Endothelial cell of umbilical vein (primary cell): Measurements from ENCODE around the gene KLHL6. TPM values are rescaled to one million over a fixed set of nuclear protein-coding genes. Genes with fewer than 3 reads are reported as not detected.

Source experiments
- Bru-seq: library from RNA; stranded (reverse); fragments of 400-500 nt; gene quantifications from one replicate; lab custom pipeline; 2021; lab: Mats Ljungman, UMichigan
- BruChase-seq, 2 experiments: library from RNA; stranded (reverse); fragments of 400-500 nt; gene quantifications; one replicate each; lab custom pipeline; 2021; lab: Mats Ljungman, UMichigan
- BruUV-seq: library from RNA; stranded (reverse); fragments of 400-500 nt; replicated peaks from 2 replicates; lab custom pipeline; 2021; lab: Mats Ljungman, UMichigan
- CTCF ChIA-PET: fragments of 300-600, 350-600 bp; sonication (Branson Sonifier 250); formaldehyde crosslinking; loops from one replicate; lab custom pipeline; 2021; ENCODE audit warnings: antibody characterized with exemption, inconsistent platforms; lab: Charles Lee
- POLR2A ChIA-PET: fragments of 300-600, 350-600 bp; sonication (Branson Sonifier 250); formaldehyde crosslinking; loops from one replicate; lab custom pipeline; 2021; ENCODE audit warnings: antibody characterized with exemption, inconsistent platforms; lab: Charles Lee
- DNase-seq: peaks from one replicate; pipeline ENCODE4 v3.0.0-alpha.2; 2011; ENCODE audit warnings: low read depth, low spot score
- FAIRE-seq: peaks from 2 replicates; lab custom pipeline; 2011; peaks lifted over from hg19 to GRCh38; lab: Jason Lieb, UNC
- H2AFZ ChIP-seq: 2 replicates; pipeline ENCODE4 v1.6.0; 2012; ENCODE audit warnings: low read depth, low read length, control low read depth, inconsistent platforms
- H3K27ac ChIP-seq: 2 replicates; pipeline ENCODE4 v1.5.1; 2011; ENCODE audit warnings: low read depth, mild to moderate bottlenecking, control low read depth, low read length, moderate library complexity; ENCODE audit not compliant: insufficient read depth
- H3K27me3 ChIP-seq, 2 experiments: 2 replicates each; pipeline versions ENCODE4 v1.6.0 to v1.6.1; 2011; ENCODE audit warnings: low read length in 2 of 2, mixed read lengths in 1 of 2; ENCODE audit not compliant: control insufficient read depth in 2 of 2, insufficient read depth in 2 of 2
- H3K36me3 ChIP-seq, 2 experiments: 2 replicates in 1 of 2; 3 replicates in 1 of 2; pipeline ENCODE4 v1.5.1; 2011; ENCODE audit warnings: low read length in 2 of 2, mild to moderate bottlenecking in 1 of 2, moderate library complexity in 1 of 2; ENCODE audit not compliant: control insufficient read depth in 2 of 2, insufficient read depth in 2 of 2; ENCODE audit errors: extremely low read depth in 1 of 2
- H3K4me1 ChIP-seq: 3 replicates; pipeline ENCODE4 v1.5.1; 2011; ENCODE audit warnings: mild to moderate bottlenecking, low read length; ENCODE audit not compliant: control insufficient read depth, insufficient read depth; ENCODE audit errors: extremely low read depth
- H3K4me2 ChIP-seq: 2 replicates; pipeline ENCODE4 v1.6.1; 2011; ENCODE audit warnings: low read length, control low read depth, mixed read lengths; ENCODE audit not compliant: insufficient read depth
- H3K4me3 ChIP-seq, 3 experiments: fragments of 200-600 bp in 1 of 3; sonication (generic), shearing (Covaris generic) in 1 of 3; replicated peaks in 1 of 3; 2 replicates each; pipeline ENCODE4 v1.5.1; 2011 to 2016; ENCODE audit warnings: control low read depth in 3 of 3, low read length in 3 of 3, mild to moderate bottlenecking in 2 of 3, inconsistent platforms in 1 of 3, low read depth in 1 of 3, moderate library complexity in 1 of 3; ENCODE audit not compliant: insufficient read depth in 1 of 3
- H3K79me2 ChIP-seq: 2 replicates; pipeline ENCODE4 v1.6.0; 2012; ENCODE audit warnings: low read length, inconsistent platforms; ENCODE audit not compliant: control insufficient read depth, insufficient read depth
- H3K9ac ChIP-seq: replicated peaks from 2 replicates; pipeline ENCODE3; 2011; ENCODE audit warnings: low read length, control low read depth; ENCODE audit not compliant: insufficient read depth; ENCODE audit errors: extremely low read depth
- H3K9me1 ChIP-seq: replicated peaks from 3 replicates; pipeline ENCODE4 v1.6.0; 2011; ENCODE audit warnings: mild to moderate bottlenecking, low read length; ENCODE audit not compliant: control insufficient read depth, insufficient read depth; ENCODE audit errors: extremely low read depth
- H3K9me3 ChIP-seq: replicated peaks from 2 replicates; pipeline ENCODE4 v1.5.1; 2012; ENCODE audit warnings: low read length, inconsistent platforms; ENCODE audit not compliant: control insufficient read depth, insufficient read depth
- H4K20me1 ChIP-seq: replicated peaks from 2 replicates; pipeline ENCODE3; 2011; ENCODE audit warnings: mild to moderate bottlenecking, low read length; ENCODE audit not compliant: control insufficient read depth, insufficient read depth; ENCODE audit errors: extremely low read depth
- EZH2 ChIP-seq: IDR thresholded peaks from 2 replicates; pipeline ENCODE4 v1.6.1; 2012; ENCODE audit warnings: borderline replicate concordance, low read depth, mild to moderate bottlenecking, moderate library complexity, low read length, inconsistent platforms; ENCODE audit not compliant: severe bottlenecking
- FOS ChIP-seq: IDR thresholded peaks from 2 replicates; pipeline ENCODE4 v1.6.1; 2011; ENCODE audit warnings: mild to moderate bottlenecking, low read length, moderate library complexity, borderline replicate concordance; ENCODE audit not compliant: insufficient read depth
- GATA2 ChIP-seq: IDR thresholded peaks from 2 replicates; pipeline ENCODE4 v1.7.0; 2011; ENCODE audit warnings: low read depth, mild to moderate bottlenecking, moderate library complexity, mixed read lengths, low read length; ENCODE audit not compliant: insufficient read length, insufficient read depth
- JUN ChIP-seq: IDR thresholded peaks from 2 replicates; pipeline ENCODE4 v1.6.1; 2011; ENCODE audit warnings: borderline replicate concordance, low read depth; ENCODE audit not compliant: insufficient read length, insufficient read depth
- MYC ChIP-seq: IDR thresholded peaks from one replicate; pipeline ENCODE4 v1.6.1; 2011; ENCODE audit warnings: mild to moderate bottlenecking, low read depth, low read length
- POLR2A ChIP-seq: IDR thresholded peaks from 2 replicates; pipeline ENCODE4 v1.6.1; 2012; ENCODE audit warnings: low read depth, mild to moderate bottlenecking, control low read depth, low read length
- POLR2AphosphoS5 ChIP-seq: IDR thresholded peaks from 2 replicates; pipeline ENCODE4 v1.6.1; 2012; ENCODE audit warnings: low read depth, mild to moderate bottlenecking, control low read depth, low read length, moderate library complexity; ENCODE audit not compliant: insufficient read depth
- dilution Hi-C: fragments of 300-500 bp; cut with MboI; formaldehyde crosslinking; loops from one replicate; pipeline ENCODE4 v1.15.0; 2019; ENCODE audit warnings: low sequenced_read_pairs; ENCODE audit not compliant: extremely low pct_ligation_motif_present
- intact Hi-C: fragments of 100-400 bp; cut with micrococcal nuclease; formaldehyde crosslinking; loops from one replicate; pipeline ENCODE4 v1.10.0; 2022
- long read RNA-seq: library from polyadenylated mRNA; stranded (forward); transcript quantifications from one replicate; pipeline ENCODE4 v2.0.0, GENCODE V29; 2021
- polyA minus RNA-seq, 3 experiments: library from RNA; depleted of rRNA, polyadenylated mRNA; stranded (reverse); fragments of >200 nt; gene quantifications; 1 replicate in 1 of 3; 2 replicates in 2 of 3; pipeline ENCODE4 v1.2.3, GENCODE V29; 2011
- polyA plus RNA-seq, 4 experiments: library from polyadenylated mRNA; depleted of rRNA in 3 of 4; stranded (reverse) in 3 of 4; unstranded in 1 of 4; fragments of >200 nt; gene quantifications; 2 replicates each; pipeline versions ENCODE4 v1.2.1 to v1.2.3, GENCODE V29; 2011 to 2012; ENCODE audit warnings: missing spikeins in 1 of 4
- total RNA-seq: library from RNA; stranded (reverse); gene quantifications from 2 replicates; pipeline ENCODE4 v1.2.3, GENCODE V29; 2021
- TF ChIP-seq, protein P1 (sequence below), 2 donors: IDR thresholded peaks; 1 replicate in 1 of 2; 2 replicates in 1 of 2; pipeline ENCODE4 v1.5.1; 2011; ENCODE audit warnings: low read length in 2 of 2, mild to moderate bottlenecking in 2 of 2, moderate library complexity in 2 of 2, control low read depth in 1 of 2, inconsistent platforms in 1 of 2, low read depth in 1 of 2; ENCODE audit not compliant: insufficient read depth in 1 of 2; ENCODE audit errors: extremely low read depth in 1 of 2
- TF ChIP-seq, protein P2 (sequence below): IDR thresholded peaks from 2 replicates; pipeline ENCODE4 v1.6.1; 2011; ENCODE audit not compliant: insufficient read depth, insufficient read length

The KLHL6 gene, protein sequence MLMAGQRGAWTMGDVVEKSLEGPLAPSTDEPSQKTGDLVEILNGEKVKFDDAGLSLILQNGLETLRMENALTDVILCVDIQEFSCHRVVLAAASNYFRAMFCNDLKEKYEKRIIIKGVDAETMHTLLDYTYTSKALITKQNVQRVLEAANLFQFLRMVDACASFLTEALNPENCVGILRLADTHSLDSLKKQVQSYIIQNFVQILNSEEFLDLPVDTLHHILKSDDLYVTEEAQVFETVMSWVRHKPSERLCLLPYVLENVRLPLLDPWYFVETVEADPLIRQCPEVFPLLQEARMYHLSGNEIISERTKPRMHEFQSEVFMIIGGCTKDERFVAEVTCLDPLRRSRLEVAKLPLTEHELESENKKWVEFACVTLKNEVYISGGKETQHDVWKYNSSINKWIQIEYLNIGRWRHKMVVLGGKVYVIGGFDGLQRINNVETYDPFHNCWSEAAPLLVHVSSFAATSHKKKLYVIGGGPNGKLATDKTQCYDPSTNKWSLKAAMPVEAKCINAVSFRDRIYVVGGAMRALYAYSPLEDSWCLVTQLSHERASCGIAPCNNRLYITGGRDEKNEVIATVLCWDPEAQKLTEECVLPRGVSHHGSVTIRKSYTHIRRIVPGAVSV
- 12.6 and 14.8 TPM in 2 replicates for total RNA-seq
- 5.1 and 5.7 TPM in 2 replicates for polyA plus RNA-seq
- 4.4 and 4.6 TPM in 2 replicates for polyA plus RNA-seq (2011; cell fraction: cytosol; rRNA removed)
- 18.4 and 21.2 TPM in 2 replicates for polyA plus RNA-seq (2011; cell fraction: nucleus; rRNA removed)
- polyA plus RNA-seq (2012): 8.2 TPM in 2 replicates
- 14.7 and 14.8 TPM in 2 replicates for polyA minus RNA-seq
- not detected for polyA minus RNA-seq (2011; cell fraction: cytosol; rRNA and poly(A)+ RNA removed)
- polyA minus RNA-seq (2011; cell fraction: nucleus; rRNA and poly(A)+ RNA removed): 12.9 and 18.1 TPM in 2 replicates
- Bru-seq, nascent RNA: percentile 67 among the genes with signal in this experiment
- BruChase-seq, experiment 1, labeled RNA remaining after a 6-hour chase: percentile 61 among the genes with signal in this experiment
- percentile 60 among the genes with signal in this experiment for BruChase-seq, experiment 2, labeled RNA remaining after a 2-hour chase
- long read RNA-seq, full-length matches to known transcripts: 11 of 18 reads
- long read RNA-seq, partial matches to known transcripts: 1 of 18 reads
- long read RNA-seq, other reads (novel, unspliced or antisense): 6 of 18 reads

DNA sequence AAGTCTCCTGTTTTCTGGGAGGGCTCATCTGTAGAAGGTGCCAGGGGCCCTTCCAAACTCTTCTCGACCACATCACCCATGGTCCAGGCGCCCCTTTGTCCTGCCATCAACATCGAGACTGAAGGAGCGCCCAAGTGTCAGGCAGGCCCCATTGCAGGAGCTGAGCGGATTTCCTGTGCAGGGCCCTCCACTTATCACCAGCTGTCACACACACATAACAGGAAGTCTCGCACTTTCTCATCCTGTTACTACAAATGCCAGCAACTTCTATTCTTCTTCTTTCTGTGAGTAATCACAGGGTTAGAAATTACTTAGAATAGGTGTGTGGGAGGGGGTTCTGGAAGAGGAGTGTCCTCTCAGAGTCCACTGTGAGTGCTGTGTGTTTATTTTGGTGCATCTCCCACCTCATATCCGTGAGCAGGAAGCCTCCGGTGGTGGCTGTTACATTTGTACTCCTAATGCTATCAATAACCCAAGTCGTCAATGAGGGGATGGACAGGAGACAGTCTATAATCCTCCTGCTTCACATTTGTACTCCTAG lies at the start of gene KLHL6:
KLHL6 (minus strand) TSS at position 166 of the 541 bp plus-strand sequence; CDS start at position 113, 53 bp downstream.
- BruUV-seq: no TSS peak
- Histone ChIP-seq H2AFZ (peak within 1 kb of the TSS; percentile 60), H3K4me3 (peak within 1 kb of the TSS; percentile 19 to 75 (median 30)), H3K27ac (peak within 1 kb of the TSS; percentile 92), H3K4me2 (peak within 1 kb of the TSS; percentile 93), H3K9me3 (no peaks in the 10 kb centered on the region), H3K27me3 (no peaks in the 10 kb centered on the region), H3K36me3 (no peaks in the 10 kb centered on the region), H3K4me1 (peaks cover 47% of the 10 kb centered on the region), H3K9ac (peak within 1 kb of the TSS; percentile 75), H3K9me1 (no peaks in the 10 kb centered on the region), H4K20me1 (no peaks in the 10 kb centered on the region), H3K79me2 (peaks cover 30% of the 10 kb centered on the region)
- POLR2A ChIA-PET: no interaction called here
- FAIRE-seq (peak; percentile 81), DNase-seq (peak; percentile 94)
- CTCF ChIA-PET: no interaction called here
- dilution Hi-C loops (no loop called here), intact Hi-C loops (loop anchor here (1.0 to 10.0 kb wide), 8 partner anchors 8 to 371 kb away; partner anchors contain the start of gene YEATS2)
- peak; percentile 93 for TF ChIP-seq GATA2
- no peak for TF ChIP-seq EZH2
- TF ChIP-seq, protein P1, sequence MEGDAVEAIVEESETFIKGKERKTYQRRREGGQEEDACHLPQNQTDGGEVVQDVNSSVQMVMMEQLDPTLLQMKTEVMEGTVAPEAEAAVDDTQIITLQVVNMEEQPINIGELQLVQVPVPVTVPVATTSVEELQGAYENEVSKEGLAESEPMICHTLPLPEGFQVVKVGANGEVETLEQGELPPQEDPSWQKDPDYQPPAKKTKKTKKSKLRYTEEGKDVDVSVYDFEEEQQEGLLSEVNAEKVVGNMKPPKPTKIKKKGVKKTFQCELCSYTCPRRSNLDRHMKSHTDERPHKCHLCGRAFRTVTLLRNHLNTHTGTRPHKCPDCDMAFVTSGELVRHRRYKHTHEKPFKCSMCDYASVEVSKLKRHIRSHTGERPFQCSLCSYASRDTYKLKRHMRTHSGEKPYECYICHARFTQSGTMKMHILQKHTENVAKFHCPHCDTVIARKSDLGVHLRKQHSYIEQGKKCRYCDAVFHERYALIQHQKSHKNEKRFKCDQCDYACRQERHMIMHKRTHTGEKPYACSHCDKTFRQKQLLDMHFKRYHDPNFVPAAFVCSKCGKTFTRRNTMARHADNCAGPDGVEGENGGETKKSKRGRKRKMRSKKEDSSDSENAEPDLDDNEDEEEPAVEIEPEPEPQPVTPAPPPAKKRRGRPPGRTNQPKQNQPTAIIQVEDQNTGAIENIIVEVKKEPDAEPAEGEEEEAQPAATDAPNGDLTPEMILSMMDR (IDR thresholded peaks at IDR 0.05; ENCODE audit: extremely low read depth in 1 of 2, insufficient read depth in 1 of 2, low read depth in 1 of 2, low read length in 2 of 2): no peak
- peak; percentile 90 for TF ChIP-seq POLR2AphosphoS5
- TF ChIP-seq FOS: peak; percentile 76
- peak; percentile 59 for TF ChIP-seq JUN
- no peak for TF ChIP-seq MYC
- TF ChIP-seq, protein P2, sequence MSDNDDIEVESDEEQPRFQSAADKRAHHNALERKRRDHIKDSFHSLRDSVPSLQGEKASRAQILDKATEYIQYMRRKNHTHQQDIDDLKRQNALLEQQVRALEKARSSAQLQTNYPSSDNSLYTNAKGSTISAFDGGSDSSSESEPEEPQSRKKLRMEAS: no peak
- TF ChIP-seq POLR2A: peak; percentile 52
